ENCODE measurements around the gene SGCA.

SGCA gene

GRCh38 chr17:50189550-50190292 is 23.9 kb downstream of the SGCA start:
- H3F3A ChIP-seq (ENCODE audit: control insufficient read depth, insufficient read depth), result no peaks in the 10 kb centered on the region
- no peaks in the 10 kb centered on the region for H4K20me1 ChIP-seq (ENCODE audit: control insufficient read depth, insufficient read depth, low read depth, low read length)
- H3K27ac ChIP-seq (ENCODE audit: low read depth, low read length), result no peak overlapping the region
- no peaks in the 10 kb centered on the region for H3K9me2 ChIP-seq (replicated peaks; ENCODE audit: control insufficient read depth, low read length)
- H3K4me1 ChIP-seq (ENCODE audit: control insufficient read depth, low read length), result peaks cover 11% of the 10 kb centered on the region
- no peaks in the 10 kb centered on the region for H3K36me3 ChIP-seq (ENCODE audit: control insufficient read depth, low read length)
- no peak overlapping the region for H3K4me3 ChIP-seq (ENCODE audit: low read length)
- H3K4me2 ChIP-seq (ENCODE audit: low read length), result no peak overlapping the region
- H3K27me3 ChIP-seq (ENCODE audit: control insufficient read depth, low read length), result peaks cover 13% of the 10 kb centered on the region
- H3K79me2 ChIP-seq (ENCODE audit: control insufficient read depth, low read length), result no peaks in the 10 kb centered on the region
- TF ChIP-seq CTCF (IDR thresholded peaks at IDR 0.05; ENCODE audit: low read depth, low read length, poor library complexity, severe bottlenecking), result no peak
- TF ChIP-seq EZH2phosphoT487 (IDR thresholded peaks at IDR 0.05; ENCODE audit: borderline replicate concordance, low read length), result no peak
- H3K9me3 ChIP-seq (ENCODE audit: control insufficient read depth, insufficient read depth, low read length), result no peaks in the 10 kb centered on the region

DNA sequence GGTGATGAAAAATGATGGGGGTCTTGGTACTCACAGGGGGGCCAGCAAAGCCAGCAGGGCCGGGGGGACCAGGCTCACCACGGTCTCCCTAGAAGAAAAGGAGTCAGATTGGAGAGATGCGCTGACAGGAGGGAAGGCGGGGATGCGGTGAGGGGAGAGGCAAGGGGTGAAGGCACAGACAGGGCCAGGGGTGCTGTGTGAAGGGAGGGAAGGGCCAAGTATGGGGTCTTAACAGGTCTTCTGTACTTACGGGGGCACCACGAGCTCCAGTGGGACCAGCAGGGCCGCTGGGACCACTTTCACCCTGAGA is 24.4 kb downstream of the SGCA start:
- Histone ChIP-seq H3K27ac (ENCODE audit: low read depth, low read length) (no peak overlapping the region), H3K9me2 (replicated peaks; ENCODE audit: control insufficient read depth, low read length) (no peaks in the 10 kb centered on the region), H3K9me3 (ENCODE audit: control insufficient read depth, insufficient read depth, low read length) (no peaks in the 10 kb centered on the region), H3K4me3 (ENCODE audit: low read length) (no peak overlapping the region), H3K27me3 (ENCODE audit: control insufficient read depth, low read length) (peaks cover 14% of the 10 kb centered on the region), H4K20me1 (ENCODE audit: control insufficient read depth, insufficient read depth, low read depth, low read length) (no peaks in the 10 kb centered on the region), H3F3A (ENCODE audit: control insufficient read depth, insufficient read depth) (no peaks in the 10 kb centered on the region), H3K4me1 (ENCODE audit: control insufficient read depth, low read length) (peaks cover 6% of the 10 kb centered on the region), H3K4me2 (ENCODE audit: low read length) (no peak overlapping the region), H3K79me2 (ENCODE audit: control insufficient read depth, low read length) (no peaks in the 10 kb centered on the region), H3K36me3 (ENCODE audit: control insufficient read depth, low read length) (no peaks in the 10 kb centered on the region)
- TF ChIP-seq EZH2phosphoT487 (IDR thresholded peaks at IDR 0.05; ENCODE audit: borderline replicate concordance, low read length) (no peak), CTCF (IDR thresholded peaks at IDR 0.05; ENCODE audit: low read depth, low read length, poor library complexity, severe bottlenecking) (no peak)

GRCh38 chr17:50190603-50191358 is 25.0 kb downstream of the SGCA start:
- H3K27me3 ChIP-seq (ENCODE audit: control insufficient read depth, low read length), result peaks cover 17% of the 10 kb centered on the region
- TF ChIP-seq EZH2phosphoT487 (IDR thresholded peaks at IDR 0.05; ENCODE audit: borderline replicate concordance, low read length), result no peak
- H4K20me1 ChIP-seq (ENCODE audit: control insufficient read depth, insufficient read depth, low read depth, low read length), result no peaks in the 10 kb centered on the region
- no peak overlapping the region for H3K27ac ChIP-seq (ENCODE audit: low read depth, low read length)
- H3K9me2 ChIP-seq (replicated peaks; ENCODE audit: control insufficient read depth, low read length), result no peaks in the 10 kb centered on the region
- peaks cover under 1% of the 10 kb centered on the region for H3K4me1 ChIP-seq (ENCODE audit: control insufficient read depth, low read length)
- H3K79me2 ChIP-seq (ENCODE audit: control insufficient read depth, low read length), result no peaks in the 10 kb centered on the region
- H3K36me3 ChIP-seq (ENCODE audit: control insufficient read depth, low read length), result no peaks in the 10 kb centered on the region
- no peak overlapping the region for H3K4me2 ChIP-seq (ENCODE audit: low read length)
- no peaks in the 10 kb centered on the region for H3F3A ChIP-seq (ENCODE audit: control insufficient read depth, insufficient read depth)
- H3K9me3 ChIP-seq (ENCODE audit: control insufficient read depth, insufficient read depth, low read length), result no peaks in the 10 kb centered on the region
- no peak overlapping the region for H3K4me3 ChIP-seq (ENCODE audit: low read length)
